Measurements from ENCODE around the gene CD177.
A peak's percentile ranks its signal among the peaks of the same experiment; 100 is the strongest.
"Not testable (repeated sequence)": the region's sequence is repeated elsewhere in the genome, so short reads cannot be mapped to it uniquely, and the experiment has no call there.

The CD177 gene

GRCh38 chr19:43330726-43331434 lies 22.6 kb upstream of the CD177 start:
- in situ Hi-C loops (cut with HindIII; ENCODE audit: low pct_ligation_motif_present, low pct_unique_long_range_greater_than_20kb, low sequenced_read_pairs) = no loop called here
- DNase-seq = no peak

DNA sequence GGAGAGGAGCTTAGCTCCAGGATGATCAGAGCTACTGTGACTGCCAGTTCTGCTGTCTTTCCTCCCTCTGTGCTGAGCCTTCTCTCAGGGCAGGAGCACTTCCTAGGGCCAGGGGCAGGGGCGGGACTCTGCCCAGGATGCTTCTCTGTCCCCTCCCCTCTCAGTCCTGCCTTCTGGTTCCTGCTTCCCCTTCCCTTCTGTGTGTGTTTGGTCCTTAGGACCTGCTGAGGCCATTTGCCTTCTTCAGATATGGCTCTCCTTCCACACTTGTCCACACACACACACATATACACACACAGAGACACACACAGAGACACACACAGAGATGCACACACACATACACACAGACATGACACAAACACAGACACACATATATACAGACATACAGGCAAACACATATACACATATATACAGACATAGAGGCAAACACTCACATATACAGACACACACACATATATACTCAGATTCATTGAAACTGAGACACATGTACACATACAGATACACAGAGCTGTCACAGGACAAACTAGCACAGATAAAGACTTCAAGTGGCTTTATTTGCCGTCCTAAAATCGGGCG lies 22.0 kb upstream of the CD177 start:
- DNase-seq = no peak
- in situ Hi-C loops (cut with HindIII; ENCODE audit: low pct_ligation_motif_present, low pct_unique_long_range_greater_than_20kb, low sequenced_read_pairs) = no loop called here

- DNase-seq = no peak
Observed at GRCh38 chr19:43332058-43332922, 21.2 kb upstream of the CD177 start.

DNA sequence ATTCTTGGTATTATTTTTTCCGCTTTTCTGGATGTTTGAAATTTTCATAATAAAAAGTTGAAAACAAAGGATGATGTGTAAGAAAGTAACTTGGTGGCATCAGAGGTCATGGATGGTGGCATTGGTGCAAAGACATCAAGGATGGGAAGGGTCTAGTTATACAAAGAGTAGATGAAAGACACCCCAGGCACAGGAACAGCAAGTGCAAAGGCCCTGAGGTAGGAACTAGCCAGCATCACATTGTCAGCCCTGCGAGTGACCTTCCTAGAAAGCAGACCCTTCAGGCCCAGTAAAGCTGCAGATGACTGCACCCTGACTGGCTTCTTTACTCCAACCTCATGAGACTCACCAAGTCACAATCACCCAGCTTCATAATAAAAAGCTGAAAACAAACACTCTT lies 17.0 kb upstream of the CD177 start:
- in situ Hi-C loops (cut with HindIII; ENCODE audit: low pct_ligation_motif_present, low pct_unique_long_range_greater_than_20kb, low sequenced_read_pairs) = not testable (repeated sequence)

More at GRCh38 chr19:43332058-43332922, 21.2 kb upstream of the CD177 start:
- in situ Hi-C loops (cut with HindIII; ENCODE audit: low pct_ligation_motif_present, low pct_unique_long_range_greater_than_20kb, low sequenced_read_pairs) = no loop called here

DNA sequence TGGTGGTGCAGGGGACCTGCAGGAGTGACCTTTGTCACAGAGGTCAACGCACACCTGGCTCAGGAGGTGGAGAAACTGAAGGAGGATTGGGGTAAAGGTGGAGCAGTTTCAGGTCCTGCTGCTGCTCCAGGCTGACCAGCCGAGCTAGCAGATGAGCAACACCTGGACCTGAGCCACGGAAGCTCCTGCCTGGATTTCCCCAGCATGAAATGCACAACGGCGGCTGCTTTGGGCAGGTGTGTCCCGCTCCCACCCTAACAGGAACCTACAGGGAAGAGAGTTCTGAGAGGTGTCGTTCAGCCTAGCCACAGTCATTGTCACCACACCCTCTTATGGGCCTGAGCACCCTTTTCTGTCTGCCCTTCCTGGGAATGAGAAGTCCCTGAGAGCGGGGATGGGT lies 15.7 kb upstream of the CD177 start:
- no peak for DNase-seq
- in situ Hi-C loops (cut with HindIII; ENCODE audit: low pct_ligation_motif_present, low pct_unique_long_range_greater_than_20kb, low sequenced_read_pairs) = no loop called here

More for the DNA sequence above, 17.0 kb upstream of the CD177 start:
- not testable (repeated sequence) for DNase-seq

GRCh38 chr19:43338530-43338929 lies 15.0 kb upstream of the CD177 start:
- DNase-seq = no peak
- in situ Hi-C loops (cut with HindIII; ENCODE audit: low pct_ligation_motif_present, low pct_unique_long_range_greater_than_20kb, low sequenced_read_pairs) = no loop called here

DNA sequence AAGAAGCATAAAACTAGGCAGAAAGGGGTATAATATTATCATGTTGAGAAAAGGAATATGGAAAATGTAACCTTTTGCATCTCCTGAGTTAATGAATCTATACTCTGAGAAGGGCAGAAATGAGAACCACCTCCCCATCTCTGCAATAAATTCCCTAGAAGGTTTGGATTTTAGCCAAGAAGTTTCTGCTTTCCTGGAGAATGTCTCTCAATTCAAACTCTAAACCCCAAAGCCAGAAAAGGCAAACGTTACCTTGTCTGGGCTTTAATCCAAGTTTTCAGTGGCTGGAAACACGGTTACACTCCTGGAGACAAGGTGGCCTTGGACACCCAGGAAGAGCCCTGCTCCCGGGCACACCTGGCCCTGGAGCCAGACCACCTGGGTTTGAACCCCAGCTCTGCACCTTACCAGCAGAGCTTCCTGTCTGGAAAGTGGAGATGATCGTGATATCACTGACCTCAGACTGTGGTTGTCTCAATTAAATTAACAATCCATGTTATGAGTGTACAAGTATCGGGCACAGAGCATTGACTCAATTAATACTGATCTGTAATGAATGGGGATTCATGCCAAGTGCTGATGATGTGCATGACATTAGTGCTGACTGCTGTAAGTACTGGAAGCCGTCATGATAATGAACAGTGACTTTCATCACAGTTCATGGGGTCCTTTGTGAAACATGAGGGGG lies 14.1 kb upstream of the CD177 start:
- DNase-seq; in situ Hi-C loops (cut with HindIII; ENCODE audit: low pct_ligation_motif_present, low pct_unique_long_range_greater_than_20kb, low sequenced_read_pairs): not testable (repeated sequence)

DNA sequence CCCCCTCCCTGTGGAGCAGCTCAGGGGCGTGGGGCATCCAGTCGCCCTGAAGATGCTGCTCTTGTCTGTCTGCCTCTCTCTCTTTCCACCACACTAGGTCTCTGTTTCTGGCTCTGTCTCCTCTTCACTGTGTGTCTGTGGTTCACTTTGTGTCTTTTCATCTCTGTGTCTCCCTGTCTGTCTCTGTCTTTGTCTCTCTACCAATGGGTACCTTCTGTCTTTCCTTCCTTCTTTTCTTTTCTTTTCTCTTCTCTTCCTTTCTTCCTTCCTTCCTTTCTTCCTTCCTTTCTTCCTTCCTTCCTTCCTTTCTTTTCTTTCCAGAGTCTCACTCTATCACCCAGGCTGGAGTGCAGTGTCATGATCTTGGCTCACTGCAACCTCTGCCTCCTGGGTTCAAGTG lies 13.4 kb upstream of the CD177 start:
- DNase-seq; in situ Hi-C loops (cut with HindIII; ENCODE audit: low pct_ligation_motif_present, low pct_unique_long_range_greater_than_20kb, low sequenced_read_pairs): not testable (repeated sequence)

DNA sequence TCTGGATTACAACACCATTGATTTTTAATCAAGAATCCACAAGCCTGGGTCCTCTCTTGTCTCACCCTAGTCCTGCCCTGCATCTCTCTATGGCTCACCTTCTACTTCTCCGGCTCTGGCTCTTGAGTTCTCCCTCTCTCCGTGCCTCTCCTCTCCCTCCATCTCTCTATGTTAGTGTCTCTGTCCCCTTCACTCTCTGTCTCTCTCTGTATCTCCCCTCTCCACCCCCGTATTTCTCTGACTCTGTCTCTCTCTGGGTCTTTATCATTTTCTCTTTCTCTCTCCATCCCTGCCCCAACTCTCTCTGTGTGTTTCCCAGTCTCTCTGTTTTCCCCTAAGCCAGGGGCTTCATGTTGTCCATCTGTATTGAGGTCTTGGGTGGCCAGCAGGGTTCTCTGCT lies 12.4 kb upstream of the CD177 start:
- in situ Hi-C loops (cut with HindIII; ENCODE audit: low pct_ligation_motif_present, low pct_unique_long_range_greater_than_20kb, low sequenced_read_pairs); DNase-seq: not testable (repeated sequence)

- in situ Hi-C loops (cut with HindIII; ENCODE audit: low pct_ligation_motif_present, low pct_unique_long_range_greater_than_20kb, low sequenced_read_pairs) = not testable (repeated sequence)
- peak; percentile 7 for DNase-seq
Observed at GRCh38 chr19:43342104-43342503, 11.4 kb upstream of the CD177 start.

GRCh38 chr19:43344347-43344925 lies 9.1 kb upstream of the CD177 start:
- DNase-seq; in situ Hi-C loops (cut with HindIII; ENCODE audit: low pct_ligation_motif_present, low pct_unique_long_range_greater_than_20kb, low sequenced_read_pairs): not testable (repeated sequence)

DNA sequence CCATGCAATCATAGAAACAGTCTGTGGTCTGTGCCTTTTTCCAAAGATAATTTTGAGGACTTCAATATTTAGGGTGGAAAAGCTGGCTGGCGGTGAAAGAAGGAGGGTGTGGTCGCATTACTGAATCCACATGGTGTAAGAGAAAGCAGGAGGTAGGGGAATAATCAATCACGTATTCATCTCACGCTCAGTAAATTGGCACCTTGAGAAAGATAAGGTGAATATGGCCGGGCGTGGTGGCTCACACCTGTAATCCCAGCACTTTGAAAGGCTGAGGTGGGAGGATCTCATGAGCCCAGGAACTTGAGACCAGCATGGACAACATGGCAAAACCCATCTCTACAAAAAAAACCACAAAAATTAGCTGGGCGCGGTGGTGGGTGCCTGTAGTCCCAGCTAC lies 3.7 kb upstream of the CD177 start:
- in situ Hi-C loops (cut with HindIII; ENCODE audit: low pct_ligation_motif_present, low pct_unique_long_range_greater_than_20kb, low sequenced_read_pairs); DNase-seq: not testable (repeated sequence)

DNA sequence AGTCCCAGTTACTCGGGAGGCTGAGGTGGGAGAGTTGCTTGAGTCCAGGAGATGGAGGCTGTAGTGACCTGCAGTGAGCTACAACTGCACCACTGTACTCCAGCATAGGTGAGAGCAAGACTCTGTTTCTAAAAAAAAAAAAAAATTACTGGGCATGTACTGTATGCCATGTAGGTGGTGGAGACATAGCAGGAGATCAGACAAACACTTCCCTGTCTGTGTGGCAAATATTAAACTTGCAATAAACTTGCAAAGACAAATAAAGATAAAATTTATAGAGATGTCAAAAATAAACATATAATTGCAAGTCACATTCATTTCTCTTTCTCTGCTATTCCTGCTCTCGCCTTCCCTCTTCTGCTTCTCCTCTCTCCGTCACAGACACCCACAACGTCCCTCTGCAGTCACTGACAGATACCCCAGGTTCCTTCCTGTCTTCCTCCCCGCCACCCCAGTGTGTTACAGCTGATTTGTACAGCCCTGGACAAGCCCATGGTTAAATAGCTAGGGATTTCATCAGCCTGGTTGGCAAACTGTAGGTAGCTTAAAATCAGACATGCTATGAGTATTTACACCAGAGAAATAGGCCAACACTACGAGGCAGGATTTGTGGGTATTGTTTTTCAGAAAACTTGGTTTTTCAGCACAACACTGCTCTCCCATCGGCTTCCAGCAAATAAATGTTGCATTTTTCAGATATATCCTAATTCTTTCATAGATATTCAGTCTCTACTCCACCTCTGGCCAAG lies 1.3 kb upstream of the CD177 start:
- DNase-seq = no peak
- in situ Hi-C loops (cut with HindIII; ENCODE audit: low pct_ligation_motif_present, low pct_unique_long_range_greater_than_20kb, low sequenced_read_pairs) = no loop called here

GRCh38 chr19:43354305-43354627 lies 780 bp downstream of the CD177 start:
- in situ Hi-C loops (cut with HindIII; ENCODE audit: low pct_ligation_motif_present, low pct_unique_long_range_greater_than_20kb, low sequenced_read_pairs) = no loop called here
- DNase-seq = no peak

DNA sequence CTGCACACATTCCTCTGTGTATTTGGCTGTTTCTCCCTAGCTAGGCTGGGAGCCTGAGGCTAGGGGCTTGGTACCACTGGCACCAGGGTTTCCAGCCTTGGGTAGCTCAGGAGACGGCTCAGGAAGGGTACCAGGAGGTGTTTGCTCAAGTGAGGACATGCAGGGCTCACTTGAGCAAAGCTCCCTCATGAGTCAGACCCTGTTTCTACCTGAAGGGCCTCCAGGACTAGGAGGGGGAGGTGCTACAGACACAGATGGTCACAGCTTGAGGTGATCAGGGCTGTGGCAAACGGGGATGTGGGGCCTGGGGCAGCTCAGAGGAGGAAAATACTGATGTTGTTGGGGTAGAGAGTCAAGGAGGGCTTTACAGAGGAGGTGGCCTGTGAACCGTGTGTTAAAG lies 3.3 kb downstream of the CD177 start:
- in situ Hi-C loops (cut with HindIII; ENCODE audit: low pct_ligation_motif_present, low pct_unique_long_range_greater_than_20kb, low sequenced_read_pairs); DNase-seq: not testable (repeated sequence)

- in situ Hi-C loops (cut with HindIII; ENCODE audit: low pct_ligation_motif_present, low pct_unique_long_range_greater_than_20kb, low sequenced_read_pairs) = no loop called here
- no peak for DNase-seq
Observed at GRCh38 chr19:43362179-43362578, 8.7 kb downstream of the CD177 start.

DNA sequence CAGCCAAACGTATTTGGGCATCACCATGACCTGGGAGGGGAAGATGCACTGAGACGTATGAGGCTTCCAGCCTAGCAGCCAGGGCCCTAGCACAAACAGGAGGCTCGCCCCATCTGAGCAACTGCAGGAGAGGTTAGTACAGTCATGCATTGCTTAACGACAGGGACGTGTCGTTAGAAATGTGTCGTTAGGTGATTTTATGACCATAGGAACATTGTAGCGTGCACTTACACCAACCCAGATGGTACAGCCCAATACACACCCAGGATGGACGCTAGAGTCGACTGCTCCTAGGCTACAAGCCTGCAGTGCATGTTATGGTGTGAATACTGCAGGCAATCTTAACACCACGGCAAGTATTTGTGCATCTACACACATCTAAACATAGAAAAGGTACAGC lies 9.3 kb downstream of the CD177 start:
- no peak for DNase-seq
- in situ Hi-C loops (cut with HindIII; ENCODE audit: low pct_ligation_motif_present, low pct_unique_long_range_greater_than_20kb, low sequenced_read_pairs) = no loop called here

- in situ Hi-C loops (cut with HindIII; ENCODE audit: low pct_ligation_motif_present, low pct_unique_long_range_greater_than_20kb, low sequenced_read_pairs); DNase-seq: not testable (repeated sequence)
Observed at GRCh38 chr19:43365677-43366076, 12.2 kb downstream of the CD177 start.

All from ACHN (cell line).